GM18499 (cell line): ENCODE measurements around the gene SIGLEC11.
"Not testable (repeated sequence)": the region's sequence is repeated elsewhere in the genome, so short reads cannot be mapped to it uniquely, and the experiment has no call there.

ENCODE experiments used
- ATAC-seq: cut with Tn5 transposase; IDR thresholded peaks from one replicate; pipeline ENCODE4 v1.9.1; 2021; ENCODE audit warnings: moderate number of reproducible peaks; ENCODE audit not compliant: insufficient read depth, unreplicated experiment

The SIGLEC11 gene

DNA sequence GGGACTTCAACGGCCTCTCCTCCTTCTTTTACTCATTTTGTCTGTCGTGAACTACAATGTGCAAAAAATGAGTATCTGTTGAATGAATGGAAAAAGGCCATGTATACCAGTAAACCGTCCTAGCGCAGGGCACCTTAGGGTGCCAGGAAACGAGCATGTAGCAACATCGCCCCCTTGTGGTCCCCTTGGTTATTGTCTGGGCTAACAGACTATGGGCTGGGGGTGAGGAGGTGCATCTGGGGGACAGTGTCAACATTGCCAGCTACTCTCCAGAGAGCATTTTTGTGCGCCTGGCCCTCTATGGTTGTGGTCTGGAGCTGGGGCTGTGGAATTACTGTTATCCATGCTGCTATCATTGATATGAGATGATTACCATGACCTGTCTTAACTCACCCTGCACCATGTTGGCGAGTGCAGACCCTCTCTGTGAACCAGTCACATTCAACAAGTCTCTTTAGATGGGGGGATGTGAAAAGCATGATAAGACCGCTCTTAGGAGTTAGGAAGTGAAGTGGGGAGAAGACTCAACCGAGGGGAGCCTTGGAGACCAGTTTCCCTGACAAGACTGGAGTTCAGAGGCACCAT is 22.8 kb upstream of the SIGLEC11 start:
- no peak for ATAC-seq

DNA sequence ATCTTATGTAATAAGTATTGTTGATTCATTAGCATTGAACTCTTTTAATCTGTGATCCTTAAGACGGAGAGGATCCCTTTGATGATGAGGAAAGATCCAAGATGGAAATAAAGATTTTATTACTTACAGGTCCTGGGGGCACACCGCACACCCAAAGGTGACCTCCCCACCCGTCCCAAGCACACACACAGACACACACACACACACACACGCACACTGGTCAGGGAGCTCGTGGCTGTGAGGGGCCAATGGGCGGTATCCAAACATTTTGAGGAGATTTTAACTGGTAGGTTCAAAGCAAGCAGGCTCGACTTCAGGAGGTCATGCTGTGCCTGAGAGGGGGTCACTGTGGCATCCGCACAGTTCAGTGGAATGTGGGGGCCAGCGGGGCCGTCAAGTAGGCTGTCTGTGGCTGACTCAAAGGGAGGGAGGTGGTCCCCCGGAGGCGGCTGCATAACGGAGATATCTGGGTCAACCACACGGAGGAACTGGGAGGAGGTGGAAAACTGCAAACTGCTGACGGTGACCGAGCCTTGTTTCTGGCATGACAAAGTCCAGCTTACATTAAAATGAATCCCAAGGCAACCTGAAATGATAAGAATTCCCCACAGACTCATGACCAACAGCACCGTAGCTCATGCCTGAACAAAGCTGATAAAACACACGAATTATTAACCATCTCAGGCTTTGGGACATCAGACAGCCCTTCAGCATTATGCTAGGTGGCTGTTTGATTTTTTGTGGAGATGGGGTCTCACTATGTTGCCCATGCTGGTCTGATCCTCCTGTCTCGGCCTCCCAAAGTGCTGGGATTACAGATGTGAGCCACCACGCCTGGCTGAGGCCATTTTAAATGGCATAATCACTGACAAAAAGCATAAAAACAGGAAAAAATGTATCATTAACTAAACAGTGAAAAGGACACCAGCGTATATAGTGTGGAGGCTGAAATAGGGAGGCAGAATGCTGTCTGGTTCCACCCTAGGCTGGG is 20.9 kb upstream of the SIGLEC11 start:
- ATAC-seq: no peak

DNA sequence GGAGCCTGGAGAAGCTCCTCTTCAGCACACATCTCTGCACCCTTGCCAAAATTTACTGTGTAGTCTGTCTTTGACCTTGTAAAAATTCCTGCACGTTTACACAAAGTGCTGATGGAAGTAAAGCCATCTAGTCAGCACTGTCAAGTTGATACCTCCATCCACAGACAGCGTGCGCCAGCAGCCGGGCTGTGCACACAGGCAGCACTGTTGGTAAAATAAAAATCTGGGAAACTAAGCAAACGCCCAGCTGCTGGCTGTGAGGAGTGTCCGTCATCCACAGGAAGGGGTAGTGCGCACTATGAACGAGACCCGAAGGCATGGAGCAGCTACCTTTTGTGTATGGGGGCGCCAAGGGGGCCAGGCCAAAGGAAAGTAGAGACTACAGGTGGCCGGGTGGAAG is 17.4 kb upstream of the SIGLEC11 start:
- no peak for ATAC-seq

DNA sequence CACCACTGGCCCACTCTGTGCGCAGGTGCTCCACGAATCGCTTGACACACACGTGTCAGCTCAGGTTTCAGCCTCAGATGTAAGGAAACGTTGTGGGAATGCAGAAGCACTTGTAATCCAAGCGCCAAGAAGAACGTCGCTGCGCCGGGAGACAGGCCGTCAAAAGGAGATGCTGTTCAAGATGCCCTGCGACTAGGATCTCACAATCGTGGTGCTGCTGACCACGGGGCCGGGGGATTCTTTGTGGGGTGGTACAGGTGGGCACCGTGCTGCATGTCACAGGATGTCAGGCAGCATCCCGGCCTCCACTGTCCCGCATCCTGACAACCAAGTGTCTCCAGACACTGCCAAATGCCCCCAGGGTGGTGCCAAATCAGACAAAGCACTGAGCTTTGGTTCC is 16.9 kb upstream of the SIGLEC11 start:
- ATAC-seq: no peak

DNA sequence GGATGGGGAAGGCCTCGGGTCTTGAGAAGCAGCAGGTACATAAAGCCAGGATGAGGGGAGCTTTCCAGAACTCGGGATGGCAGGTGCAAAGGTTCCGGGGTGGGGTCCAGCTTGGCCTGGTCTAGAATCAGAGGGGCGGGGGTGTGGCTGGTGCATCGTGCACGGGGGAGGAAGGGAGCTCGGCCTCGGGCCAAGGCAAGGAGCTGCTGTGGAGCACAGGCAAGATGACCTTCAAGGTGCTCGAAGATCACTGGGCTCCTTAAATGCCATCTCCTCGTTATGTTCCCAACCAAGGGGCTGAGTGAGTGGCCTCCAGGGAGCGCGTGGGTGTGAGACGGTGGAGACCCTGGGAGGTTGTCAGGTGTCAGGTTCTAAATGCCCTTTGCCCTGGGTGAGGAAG is 16.1 kb upstream of the SIGLEC11 start:
- no peak for ATAC-seq

DNA sequence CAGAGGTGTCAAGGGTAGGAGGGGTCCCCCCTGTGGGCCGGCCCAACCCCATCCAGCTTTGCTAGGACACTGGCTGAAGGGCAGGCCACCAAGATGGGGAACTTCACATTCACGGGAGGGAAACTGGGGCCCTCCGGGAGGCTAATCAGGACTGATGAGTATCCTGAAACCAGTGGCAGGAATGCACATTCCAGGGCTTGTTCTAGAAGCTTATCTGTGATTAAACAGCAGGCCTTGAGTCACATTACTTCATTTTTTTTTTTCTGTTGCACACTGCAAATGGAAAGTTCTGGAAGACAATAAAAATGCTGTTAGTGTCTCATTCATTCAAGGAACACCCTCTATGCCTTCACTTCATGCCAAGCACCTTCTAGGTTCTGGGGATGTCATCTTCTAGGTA is 15.5 kb upstream of the SIGLEC11 start:
- ATAC-seq: no peak

DNA sequence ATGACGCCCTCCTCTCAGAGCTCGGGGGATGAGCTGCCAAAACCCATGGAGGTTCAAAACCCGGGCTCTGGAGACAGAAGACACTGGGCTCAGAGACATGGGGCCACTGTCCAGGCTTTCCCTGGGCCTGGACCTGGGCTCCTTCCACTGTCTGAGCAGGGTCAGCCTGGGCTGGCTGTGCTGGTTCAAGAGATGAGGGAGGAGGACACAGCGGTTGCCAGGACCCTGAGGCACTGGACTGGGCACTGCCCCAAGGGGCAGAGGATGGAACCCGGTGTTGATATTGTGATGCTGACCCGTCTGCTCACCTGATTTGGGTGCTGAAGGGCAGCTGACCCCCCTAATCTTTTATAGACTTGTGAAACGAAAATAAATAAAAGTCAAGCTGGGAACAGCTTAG is 14.1 kb upstream of the SIGLEC11 start:
- ATAC-seq: no peak

DNA sequence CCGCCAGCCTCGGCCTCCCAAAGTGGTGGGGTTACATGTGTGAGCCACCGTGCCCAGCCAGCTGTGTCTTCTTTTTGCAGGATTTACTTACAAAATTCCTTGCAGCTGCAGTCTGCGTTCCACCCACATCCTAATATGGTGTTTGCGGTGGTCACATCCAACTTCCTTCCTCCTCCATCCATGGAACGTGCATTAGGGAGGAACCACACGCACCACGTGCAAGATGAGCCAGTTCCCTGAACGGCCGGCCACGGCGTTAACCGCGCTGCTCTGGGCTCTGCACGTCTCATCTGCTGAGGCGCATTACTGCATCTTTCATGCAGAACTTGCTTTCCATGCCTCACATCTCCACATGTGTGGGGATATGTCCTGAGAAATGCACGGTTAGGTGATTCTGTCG is 13.0 kb upstream of the SIGLEC11 start:
- ATAC-seq: no peak

DNA sequence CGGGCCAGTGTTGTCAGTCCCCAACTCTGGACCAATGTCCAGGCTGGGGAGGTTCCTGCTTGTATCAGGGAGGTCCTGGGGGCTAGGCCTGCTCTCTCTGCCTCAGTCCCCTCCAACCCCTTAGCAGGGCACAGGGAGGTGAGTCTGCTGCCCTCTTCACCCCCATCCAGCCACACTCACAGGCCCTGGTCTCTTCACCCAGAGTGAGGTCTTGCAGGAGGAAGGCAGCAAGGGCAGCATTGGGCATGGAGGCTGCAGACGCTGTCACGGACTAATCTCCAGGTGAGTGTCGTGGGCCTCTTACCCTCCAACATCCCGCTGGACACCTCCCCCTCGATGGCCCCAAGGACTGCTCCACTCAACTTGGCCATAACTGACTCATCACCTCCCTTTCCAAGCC is 11.9 kb upstream of the SIGLEC11 start:
- no peak for ATAC-seq

DNA sequence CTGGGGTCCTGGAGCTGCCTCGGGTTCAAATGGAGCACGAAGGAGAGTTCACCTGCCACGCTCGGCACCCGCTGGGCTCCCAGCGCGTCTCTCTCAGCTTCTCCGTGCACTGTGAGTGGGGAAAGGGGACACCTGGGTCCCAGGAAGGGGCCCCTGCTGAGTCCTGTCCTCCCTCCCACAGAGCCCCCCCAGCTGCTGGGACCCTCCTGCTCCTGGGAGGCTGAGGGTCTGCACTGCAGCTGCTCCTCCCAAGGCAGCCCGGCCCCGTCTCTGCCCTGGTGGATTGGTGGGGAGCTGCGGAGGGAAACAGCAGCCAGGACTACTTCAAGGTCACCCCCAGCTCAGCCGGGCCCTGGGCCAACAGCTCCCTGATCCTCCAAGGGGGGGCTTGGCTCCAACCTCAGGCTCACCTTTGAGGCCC is 11.0 kb upstream of the SIGLEC11 start:
- ATAC-seq: no peak

DNA sequence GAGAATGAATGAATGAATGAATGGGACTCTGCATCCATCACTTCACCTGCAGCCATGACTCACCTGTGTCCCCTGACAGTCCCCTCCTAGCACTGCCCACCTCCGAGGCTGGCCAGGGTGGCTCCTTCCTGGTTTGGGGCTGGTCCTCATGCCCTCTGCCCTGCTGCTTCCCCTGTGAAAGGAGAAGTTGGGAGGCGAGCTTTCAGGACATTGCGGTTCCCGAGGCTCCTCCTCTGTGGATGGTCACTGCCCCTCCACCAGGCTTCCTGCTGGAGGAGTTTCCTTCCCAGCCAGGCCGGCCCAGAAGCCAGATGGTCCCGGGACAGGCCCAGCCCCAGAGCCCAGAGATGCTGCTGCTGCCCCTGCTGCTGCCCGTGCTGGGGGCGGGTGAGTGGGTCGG is 8.4 kb upstream of the SIGLEC11 start:
- ATAC-seq: not testable (repeated sequence)

DNA sequence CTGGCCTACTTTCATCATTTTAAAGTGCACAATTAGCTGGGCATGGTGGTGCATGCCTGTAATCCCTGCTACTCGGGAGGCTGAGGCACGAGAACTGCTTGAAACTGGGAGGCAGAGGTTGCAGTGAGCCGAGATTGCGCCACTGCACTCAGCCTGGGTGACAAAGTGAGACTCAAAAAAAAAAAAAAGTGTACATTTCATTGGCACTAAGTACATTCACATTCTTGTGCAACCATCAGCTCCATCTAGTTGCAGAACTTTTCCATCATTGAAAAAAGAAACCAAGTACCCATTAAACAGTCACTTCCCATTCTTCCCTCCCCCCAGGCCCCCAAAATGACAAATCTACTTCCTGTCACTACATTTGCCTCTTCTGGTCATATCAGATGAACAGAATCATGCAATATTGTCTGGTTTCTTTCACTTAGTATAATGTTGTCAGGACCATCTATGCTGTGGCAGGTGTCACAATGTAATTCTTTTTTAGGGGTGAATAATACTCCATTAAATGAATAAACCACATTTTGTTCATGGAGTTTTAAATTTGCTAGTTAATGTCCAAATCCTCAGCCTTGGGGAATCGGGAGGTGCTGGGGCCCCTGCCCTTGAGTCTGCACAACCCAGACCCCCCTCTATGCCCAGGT is 7.4 kb upstream of the SIGLEC11 start:
- no peak for ATAC-seq

DNA sequence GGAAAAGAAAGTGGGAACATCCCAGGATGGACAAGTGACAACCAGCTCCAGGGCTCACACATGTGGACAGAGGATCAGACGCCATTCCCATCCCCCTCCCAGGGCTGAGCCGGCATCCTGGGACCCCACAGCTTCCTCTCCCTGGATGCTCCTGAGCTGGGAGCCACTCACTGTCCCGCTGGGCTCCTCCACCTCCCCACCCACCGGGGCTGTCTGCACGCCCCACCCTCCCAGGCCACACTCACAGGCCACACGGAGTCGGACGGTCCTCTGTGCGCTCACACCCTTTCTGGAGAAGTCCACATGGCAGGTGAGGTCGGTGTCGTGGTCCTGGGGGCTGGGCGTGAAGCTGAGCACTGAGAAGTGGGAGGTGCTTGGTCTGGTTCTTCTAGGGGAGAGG is 1.1 kb downstream of the SIGLEC11 start:
- not testable (repeated sequence) for ATAC-seq

DNA sequence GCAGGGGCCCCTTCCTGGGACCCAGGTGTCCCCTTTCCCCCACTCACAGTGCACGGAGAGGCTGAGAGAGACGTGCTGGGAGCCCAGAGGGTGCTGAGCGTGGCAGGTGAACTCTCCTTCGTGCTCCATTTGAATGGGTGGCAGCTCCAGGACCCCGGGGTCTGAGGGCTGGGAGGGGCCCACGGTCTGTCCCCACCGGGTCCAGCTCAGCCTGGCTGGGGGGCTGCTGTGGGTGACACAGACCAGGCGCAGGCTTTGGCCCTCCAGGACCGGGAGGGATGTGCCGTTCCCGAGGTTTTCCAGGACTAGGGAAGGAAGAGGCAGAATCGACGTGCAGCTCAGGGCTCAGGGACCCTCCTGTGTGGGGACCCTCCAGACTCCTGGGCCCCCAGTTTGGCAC is 2.4 kb downstream of the SIGLEC11 start:
- not testable (repeated sequence) for ATAC-seq

DNA sequence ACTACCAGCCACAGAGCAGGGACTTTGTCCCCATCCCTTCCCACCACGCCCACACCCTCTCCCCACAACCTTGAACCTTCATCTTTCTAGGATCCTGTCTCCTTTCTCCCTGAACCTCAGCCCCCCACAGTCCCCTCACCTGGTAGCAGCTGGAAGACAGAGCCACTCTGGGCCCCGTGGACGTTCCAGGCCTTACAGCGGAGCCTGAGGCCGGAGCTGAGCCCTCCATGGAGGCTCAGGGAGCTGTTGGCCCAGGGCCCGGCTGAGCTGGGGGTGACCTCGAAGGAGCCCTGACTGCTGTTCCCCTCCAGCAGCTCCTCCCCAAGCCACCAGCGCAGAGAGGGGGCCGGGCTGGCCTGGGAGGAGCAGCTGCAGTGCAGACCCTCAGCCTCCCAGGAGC is 2.8 kb downstream of the SIGLEC11 start:
- not testable (repeated sequence) for ATAC-seq

DNA sequence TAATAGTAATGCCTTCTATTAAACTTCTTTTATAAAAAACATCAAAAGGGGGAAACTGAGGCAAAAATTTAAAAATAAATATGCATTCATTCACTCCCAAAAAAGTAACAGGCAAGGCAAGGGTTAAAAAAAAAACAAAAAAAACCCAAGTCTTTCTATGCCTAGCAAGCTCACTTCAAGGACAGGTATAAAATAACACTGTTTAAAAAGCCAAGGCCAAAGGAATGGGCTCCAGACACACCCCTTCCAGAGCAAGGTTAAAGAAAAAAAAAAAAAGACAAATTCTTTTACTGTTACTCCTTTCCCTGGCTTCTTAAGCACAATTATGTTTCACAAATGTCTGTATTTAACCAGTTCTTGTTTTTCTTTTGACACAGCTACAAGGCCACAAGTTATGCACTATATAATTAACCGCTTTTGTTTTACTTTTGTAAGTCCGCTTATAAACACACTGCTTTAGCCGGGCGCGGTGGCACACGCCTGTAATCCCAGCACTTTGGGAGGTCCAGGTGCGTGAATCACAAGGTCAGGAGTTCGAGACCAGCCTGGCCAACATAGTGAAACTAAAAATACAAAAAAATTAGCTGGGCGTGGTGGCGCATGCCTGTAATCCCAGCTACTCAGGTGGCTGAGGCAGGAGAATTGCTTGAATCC is 3.6 kb downstream of the SIGLEC11 start:
- ATAC-seq: no peak

DNA sequence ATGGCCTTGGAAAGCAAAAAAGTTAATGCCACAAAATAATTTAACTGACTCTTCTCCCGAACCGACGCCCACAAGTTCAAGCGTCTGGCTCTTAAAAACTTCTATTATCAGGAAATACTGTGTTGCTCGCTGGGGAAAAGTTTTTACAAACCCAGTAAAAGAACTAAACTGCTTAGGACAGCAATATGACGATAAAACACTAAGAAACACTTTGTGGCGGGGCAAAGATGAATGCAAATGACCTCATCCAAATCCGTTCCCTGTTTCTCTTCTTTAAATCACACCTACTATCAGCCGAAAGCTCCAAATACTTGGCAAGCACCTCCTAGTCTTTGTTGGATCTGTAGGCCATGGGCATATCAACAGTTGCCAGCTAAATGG is 4.9 kb downstream of the SIGLEC11 start:
- ATAC-seq: no peak

DNA sequence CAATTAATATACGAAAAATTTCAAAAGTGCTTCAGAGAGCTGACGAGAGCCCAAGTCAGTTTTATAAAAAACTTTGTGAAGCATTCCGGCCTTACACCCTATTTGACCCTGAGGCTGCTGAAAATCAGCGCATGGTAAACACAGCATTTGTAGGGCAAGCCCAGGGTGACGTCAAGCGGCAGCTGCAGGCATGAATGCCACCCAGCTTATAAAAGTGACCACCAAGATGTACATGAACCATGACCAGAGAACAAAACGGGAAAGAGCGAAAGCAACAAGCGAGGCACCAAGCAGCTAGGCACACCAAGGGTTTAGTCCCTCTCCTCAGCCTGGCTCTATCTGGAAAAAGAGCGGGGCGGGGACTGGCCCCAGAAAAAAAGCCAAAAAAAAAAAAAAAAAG is 6.0 kb downstream of the SIGLEC11 start:
- ATAC-seq: no peak

DNA sequence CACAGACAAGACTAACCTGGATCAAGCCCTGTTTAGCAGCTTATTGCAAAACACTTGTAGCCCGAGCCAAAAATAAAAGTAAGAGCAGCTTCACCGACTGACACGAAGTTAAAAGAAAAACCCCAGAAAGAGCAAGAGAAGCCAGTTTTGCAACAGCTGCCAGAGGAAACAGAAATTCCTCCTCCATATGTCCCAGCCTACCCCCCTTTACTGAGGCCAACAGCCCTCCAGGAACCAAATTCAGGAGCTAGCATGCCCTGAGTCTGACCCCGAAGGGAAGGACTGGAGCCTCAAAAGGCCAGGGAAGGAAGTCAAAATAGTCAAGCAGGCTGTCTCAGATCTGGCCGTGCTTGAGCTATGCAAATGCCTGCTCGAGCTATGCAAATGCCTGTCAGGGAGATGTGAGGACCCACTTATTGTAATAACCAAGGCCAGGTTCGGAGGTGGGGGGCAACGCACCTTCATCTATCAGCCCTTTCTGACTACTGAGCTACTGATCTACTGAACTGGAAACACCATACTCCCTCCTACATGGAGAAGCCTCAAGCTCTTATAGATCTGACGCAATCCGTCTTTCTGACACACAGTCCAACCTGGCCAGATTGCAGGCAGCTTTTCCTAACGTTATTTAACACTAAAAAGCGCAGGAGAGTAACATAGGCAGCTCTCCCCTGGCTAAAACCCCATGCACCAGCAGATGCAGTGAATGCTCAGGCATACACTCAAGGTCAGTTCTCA is 6.7 kb downstream of the SIGLEC11 start:
- ATAC-seq: no peak

DNA sequence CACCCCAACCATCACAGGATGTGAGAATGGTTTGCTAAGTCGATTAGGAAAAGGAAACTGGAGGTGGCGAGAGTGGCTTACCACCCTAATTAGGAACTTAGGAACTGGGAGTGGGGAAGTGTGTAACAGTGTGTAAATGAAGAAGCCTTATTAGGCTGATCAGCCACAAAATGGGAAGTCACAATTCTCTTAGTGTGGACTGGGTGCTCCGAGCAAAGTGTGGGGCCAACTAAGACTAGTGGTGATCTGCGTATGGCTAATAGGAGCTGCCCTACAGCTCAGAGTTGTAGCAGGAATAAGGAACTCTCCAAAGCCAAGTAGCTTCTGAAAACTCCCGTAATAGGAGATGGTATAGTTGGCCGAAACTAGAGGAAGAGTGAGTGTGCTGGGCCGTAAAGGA is 7.6 kb downstream of the SIGLEC11 start:
- ATAC-seq: no peak
